ENCODE measurements around the gene UBXN1.
"Not testable (repeated sequence)": the region's sequence is repeated elsewhere in the genome, so short reads cannot be mapped to it uniquely, and the experiment has no call there.

UBXN1 gene

GRCh38 chr11:62707277-62707861 is 28.5 kb upstream of the UBXN1 start, which contains the start of the genes BSCL2 and GNG3:
Gene BSCL2 (minus strand): TSS chr11:62707424. CDS start chr11:62707195, 229 bp downstream.
Gene GNG3 (plus strand): TSS chr11:62707676. CDS start chr11:62708296, 620 bp downstream.
- no peak for DNase-seq

- no peak for DNase-seq
Observed at GRCh38 chr11:62706850-62707247, 28.0 kb upstream of the UBXN1 start.

GRCh38 chr11:62705880-62706849 is 27.3 kb upstream of the UBXN1 start:
- peak; percentile 92 for DNase-seq

DNA sequence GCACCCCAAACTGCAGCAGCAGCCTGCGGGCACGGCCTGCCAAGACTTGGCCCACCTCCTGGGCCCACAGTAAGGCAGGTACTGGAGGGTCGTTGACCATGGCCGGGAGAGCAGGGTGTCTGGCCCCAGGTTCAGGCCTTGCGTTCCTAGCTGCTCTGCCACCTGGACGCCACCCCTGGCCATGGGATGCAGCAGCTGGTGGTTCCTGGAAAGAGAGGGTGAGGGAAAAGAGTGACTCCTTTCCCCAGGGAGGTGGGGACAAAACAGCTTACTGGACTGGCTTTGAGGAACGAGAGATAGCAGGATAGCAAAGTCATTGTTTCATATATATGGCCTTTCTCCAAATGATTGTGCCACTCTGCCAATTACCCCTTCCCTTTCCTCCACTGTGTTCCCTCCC is 26.5 kb upstream of the UBXN1 start:
- no peak for DNase-seq

DNA sequence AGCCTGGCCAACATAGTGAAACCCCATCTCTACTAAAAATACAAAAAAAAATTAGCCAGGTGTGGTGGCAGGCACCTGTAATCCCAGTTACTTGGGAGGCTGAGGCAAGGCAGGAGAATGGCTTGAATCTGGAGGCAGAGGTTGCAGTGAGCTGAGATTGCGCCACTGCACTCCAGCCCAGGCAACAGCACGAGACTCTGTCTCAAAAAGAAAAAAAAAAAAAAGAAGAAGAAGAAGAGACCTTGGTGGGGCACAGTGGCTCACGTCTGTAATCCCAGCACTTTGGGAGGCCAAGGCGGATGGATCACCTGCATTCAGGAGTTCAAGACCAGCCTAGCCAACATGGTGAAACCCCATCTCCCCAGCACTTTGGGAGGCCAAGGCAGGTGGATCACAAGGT is 25.0 kb upstream of the UBXN1 start:
- not testable (repeated sequence) for DNase-seq

DNA sequence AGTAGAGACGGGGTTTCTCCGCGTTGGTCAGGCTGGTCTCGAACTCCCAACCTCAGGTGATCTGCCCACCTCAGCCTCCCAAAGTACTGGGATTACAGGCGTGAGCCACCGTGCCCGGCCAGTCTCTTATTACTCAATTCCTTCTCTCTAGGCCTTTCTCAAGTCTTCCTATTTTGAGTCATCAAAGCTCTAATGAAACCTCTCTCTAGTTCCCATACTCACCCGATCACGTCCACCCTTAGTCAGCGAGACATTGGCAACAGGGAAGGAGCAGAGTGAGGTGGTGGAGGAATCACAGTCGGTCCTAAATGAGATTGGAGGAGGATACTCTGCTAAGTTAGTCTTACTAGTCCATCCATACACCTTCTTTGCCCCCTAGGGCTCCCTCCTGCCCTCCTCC is 23.4 kb upstream of the UBXN1 start:
- no peak for DNase-seq

DNA sequence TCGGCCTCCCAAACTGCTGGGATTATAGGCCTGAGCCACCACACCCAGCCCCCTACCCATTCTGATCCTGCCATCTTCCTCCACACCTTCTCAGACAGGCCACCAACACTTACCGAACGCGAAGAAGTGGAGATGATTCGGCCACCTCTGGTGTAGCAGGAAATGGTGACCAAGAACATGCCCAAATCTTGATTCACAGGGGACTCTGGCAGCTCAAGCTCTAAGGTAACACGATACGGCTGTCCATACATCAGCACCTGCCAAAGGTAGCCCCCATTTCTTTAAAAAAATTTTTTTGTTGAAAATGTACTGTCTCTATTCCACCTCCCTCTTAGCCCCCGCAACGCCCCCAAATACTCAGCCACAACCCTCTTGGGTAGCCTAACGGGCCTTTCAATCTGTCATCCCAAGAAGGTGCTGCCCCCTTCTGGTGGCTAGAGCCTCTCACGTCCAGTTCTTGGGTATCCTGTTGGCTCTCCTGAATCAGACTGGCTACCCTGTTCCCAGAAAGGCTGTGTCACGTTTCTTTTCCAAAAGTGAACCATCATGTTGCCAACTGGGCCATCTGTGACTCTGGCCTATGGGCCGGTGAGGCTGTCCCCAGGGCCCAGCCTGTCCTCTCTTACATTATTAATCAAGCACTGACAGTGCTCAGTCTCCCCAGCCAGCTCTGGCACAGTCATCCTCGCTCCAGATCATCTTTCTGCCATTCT is 15.7 kb upstream of the UBXN1 start:
- peak; percentile 77 for DNase-seq

- not testable (repeated sequence) for DNase-seq
Observed at GRCh38 chr11:62693624-62694023, 14.8 kb upstream of the UBXN1 start.

DNA sequence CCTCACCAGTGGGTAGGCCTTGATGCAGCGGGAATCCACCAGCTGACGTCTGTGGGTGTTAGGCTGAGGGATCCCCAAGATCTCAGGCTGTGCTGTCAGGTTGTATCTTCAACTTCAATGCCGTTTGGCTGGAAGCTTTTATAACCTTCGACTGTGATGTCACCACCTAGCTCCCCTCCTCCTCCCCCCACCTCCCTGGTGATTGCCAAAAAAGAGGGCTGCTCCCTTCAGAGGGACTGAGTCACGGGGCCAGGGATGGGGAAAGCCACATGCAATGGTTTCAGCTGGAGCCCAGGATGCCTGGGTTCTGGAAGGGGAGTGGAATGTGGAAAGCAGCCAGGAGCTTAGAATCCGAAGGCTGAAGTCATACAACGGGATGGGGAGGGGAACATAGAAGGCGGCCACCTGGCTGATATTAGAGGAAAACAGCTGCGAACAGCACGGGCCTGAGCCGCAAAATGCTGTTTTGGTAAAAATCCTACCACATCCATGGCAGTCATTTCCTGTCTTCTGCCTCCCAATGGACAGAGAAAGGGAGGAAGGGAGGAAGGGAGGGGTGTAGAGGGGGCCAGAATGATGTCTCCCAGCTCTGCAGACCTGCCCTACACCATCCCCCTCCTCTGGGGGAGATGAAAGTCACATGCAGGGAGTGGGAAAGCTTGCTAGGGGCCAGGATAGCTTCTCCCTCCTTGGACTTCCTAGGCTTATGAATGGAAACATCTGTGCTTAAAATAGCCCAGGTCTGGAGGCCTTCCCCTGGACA is 10.7 kb upstream of the UBXN1 start, which contains the start of gene LRRN4CL:
LRRN4CL (minus strand) TSS at position 110 of the 763 bp plus-strand sequence. CDS start 1,022 bp downstream, outside the sequence.
- no peak for DNase-seq

DNA sequence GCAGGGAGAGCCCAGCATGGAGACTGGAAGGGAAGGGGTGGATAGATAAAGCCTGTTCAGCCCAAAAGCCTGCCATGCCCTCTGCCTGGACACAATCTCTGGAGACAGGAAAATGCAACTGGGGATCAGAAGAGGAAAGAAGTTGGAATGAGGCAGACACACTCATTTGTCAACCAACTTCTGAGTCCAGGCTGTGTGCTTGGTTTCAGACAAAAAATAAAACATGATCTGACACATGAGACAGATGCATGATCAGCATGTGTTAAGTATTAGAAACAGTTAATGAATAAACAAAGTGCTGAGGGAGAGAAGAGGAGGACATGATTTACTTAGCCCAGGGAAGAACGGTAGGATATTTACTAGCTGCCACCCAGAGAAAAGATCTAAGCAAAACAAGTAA is 9.6 kb upstream of the UBXN1 start:
- DNase-seq: no peak

DNA sequence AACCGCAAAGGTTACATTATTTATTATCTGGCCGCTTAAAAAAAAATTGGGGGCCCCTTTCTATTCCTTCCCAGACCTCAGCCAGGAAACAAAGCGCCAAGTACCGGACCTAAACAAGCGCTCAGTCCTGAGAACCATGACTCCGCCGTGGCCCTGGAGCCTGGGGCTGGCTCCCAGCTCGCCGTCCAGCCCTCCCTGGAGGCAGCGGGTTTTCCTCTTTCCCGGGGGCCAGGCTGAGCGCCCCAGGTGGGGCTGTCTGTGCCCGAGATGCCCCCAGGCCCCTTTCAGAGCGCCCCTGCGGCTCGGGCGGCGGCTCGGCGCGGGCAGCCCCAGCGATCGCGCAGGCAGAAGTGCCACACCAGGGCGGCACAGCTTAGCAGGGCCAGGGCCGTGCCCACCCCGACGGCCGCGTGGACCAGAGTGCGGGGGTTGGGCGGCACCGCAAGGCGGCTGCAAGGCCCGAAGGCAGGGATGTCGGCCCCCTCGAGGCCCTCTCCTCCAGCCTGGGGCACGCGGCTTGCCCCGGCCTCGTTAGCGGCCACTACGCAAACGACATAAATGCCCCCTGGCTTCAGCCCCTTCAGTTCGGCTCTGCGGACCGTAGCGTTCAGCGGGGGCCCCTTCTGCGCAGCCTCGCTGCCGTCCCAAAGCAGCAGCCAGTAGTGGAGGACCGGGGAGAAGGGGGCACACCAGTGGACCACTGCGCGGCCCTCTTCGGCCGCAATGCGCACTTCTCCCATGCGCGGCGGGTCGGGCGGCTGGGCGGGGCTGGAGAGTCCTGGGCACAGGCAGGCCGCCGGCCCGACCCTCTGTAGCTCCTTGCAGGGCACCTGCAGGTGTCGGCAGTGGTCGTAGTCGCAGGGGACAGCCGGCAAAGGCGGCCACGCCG is 8.9 kb upstream of the UBXN1 start:
- no peak for DNase-seq

- DNase-seq: no peak
Observed at GRCh38 chr11:62682518-62682917, 3.6 kb upstream of the UBXN1 start.

GRCh38 chr11:62680825-62681240 is 2.0 kb upstream of the UBXN1 start:
- peak; percentile 37 for DNase-seq

DNA sequence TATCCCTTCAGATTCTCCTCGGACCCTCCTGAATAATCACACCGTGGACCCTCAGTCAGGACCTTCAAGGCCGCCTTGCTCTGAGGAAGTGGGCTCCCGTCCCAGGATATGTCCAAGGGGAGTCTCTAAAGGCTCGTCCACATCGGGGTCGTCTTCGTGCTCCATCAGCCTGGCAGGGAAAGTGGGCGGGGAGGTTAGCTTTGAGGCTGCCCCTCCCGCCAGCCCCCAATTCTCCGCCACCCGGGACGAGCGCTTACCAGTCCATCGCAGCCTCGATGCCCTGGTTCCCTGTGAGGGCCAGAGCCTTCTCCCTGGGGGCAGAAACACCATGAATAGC is 472 bp downstream of the UBXN1 start:
- no peak for DNase-seq

GRCh38 chr11:62677714-62678113 is 1.2 kb downstream of the UBXN1 start:
- no peak for DNase-seq

DNA sequence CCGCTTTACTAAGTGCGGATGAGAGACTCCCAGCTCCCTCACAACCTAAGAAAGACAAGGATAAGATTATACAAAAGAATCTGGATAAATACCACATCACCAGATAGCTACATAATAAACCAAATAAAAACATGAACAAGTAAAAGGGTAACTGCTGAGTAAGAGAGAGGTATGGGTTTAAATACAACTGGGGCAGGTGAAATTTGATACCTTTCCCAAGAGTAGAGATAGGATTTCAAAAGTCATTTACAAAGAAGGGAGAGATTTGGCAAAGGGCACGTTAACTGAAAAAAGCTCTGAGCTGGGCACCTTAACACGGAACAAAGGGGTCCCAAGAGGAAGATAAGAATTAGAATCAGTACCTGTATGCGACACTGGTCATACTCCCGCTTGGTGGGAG is 1.7 kb downstream of the UBXN1 start:
- DNase-seq: no peak

DNA sequence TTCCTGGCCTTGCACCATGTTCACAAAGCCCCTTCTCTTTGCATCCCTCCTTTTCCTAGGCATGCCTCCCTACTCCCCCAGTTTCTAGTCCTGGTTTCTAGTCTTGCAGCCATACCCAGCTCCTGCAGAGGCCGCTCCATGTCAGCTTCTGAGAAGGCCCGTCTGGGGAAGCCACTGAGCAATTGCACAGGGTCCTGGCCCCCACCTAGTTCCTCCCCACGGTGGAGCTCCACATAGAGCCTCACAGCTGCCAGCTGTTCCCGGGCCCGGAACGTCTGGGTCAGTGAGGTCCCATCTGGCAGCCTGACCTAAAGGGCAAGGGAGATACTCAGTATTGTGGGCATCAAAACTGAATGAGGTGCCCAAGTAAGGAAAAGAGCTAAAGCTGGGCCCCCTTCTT is 2.2 kb downstream of the UBXN1 start:
- no peak for DNase-seq

- DNase-seq: not testable (repeated sequence)
Observed at GRCh38 chr11:62675415-62675814, 3.5 kb downstream of the UBXN1 start.

DNA sequence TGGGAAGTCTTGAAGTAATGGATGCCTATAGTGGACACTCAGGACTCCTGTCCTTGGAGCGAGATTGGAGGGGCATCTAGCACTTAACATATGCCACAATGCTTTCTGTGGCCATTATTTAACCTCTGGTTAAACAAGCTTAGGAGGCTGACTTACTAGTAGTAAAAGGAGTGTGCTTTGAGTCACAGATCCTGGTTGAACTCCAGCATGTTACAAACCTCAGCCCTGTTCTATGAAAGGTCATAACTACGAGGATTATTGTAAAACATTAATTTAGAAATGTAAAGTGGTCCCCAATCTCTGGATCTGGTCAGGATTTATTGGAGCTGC is 5.7 kb downstream of the UBXN1 start:
- no peak for DNase-seq

DNA sequence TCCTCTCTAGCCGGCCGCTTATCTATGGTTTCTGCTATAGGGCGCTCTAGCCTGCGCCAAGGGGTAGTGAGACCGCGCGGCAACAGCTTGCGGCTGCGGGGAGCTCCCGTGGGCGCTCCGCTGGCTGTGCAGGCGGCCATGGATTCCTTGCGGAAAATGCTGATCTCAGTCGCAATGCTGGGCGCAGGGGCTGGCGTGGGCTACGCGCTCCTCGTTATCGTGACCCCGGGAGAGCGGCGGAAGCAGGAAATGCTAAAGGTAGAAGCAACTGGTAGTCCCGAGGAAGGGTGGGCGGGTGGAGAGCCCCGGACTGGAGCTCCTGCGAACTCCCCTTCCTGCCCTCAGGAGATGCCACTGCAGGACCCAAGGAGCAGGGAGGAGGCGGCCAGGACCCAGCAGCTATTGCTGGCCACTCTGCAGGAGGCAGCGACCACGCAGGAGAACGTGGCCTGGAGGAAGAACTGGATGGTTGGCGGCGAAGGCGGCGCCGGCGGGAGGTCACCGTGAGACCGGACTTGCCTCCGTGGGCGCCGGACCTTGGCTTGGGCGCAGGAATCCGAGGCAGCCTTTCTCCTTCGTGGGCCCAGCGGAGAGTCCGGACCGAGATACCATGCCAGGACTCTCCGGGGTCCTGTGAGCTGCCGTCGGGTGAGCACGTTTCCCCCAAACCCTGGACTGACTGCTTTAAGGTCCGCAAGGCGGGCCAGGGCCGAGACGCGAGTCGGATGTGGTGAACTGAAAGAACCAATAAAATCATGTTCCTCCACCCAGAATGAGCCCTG is 7.1 kb downstream of the UBXN1 start, which contains the start of the genes LBHD1 and UQCC3:
LBHD1 (minus strand) TSS at position 660 of the 782 bp plus-strand sequence. CDS start 2,236 bp downstream, outside the sequence.
UQCC3 (plus strand) TSS at position 66 of the 782 bp plus-strand sequence; CDS start at position 139, 73 bp downstream.
- peak; percentile 72 for DNase-seq

- DNase-seq: no peak
Observed at GRCh38 chr11:62671236-62671607, 7.7 kb downstream of the UBXN1 start.
